OCI-M1 (cell line): ENCODE data around the gene EMILIN1.

ENCODE experiments used
- DNase-seq: peaks from one replicate; lab custom pipeline; 2025; lab: John Stamatoyannopoulos, UW

EMILIN1 gene

DNA sequence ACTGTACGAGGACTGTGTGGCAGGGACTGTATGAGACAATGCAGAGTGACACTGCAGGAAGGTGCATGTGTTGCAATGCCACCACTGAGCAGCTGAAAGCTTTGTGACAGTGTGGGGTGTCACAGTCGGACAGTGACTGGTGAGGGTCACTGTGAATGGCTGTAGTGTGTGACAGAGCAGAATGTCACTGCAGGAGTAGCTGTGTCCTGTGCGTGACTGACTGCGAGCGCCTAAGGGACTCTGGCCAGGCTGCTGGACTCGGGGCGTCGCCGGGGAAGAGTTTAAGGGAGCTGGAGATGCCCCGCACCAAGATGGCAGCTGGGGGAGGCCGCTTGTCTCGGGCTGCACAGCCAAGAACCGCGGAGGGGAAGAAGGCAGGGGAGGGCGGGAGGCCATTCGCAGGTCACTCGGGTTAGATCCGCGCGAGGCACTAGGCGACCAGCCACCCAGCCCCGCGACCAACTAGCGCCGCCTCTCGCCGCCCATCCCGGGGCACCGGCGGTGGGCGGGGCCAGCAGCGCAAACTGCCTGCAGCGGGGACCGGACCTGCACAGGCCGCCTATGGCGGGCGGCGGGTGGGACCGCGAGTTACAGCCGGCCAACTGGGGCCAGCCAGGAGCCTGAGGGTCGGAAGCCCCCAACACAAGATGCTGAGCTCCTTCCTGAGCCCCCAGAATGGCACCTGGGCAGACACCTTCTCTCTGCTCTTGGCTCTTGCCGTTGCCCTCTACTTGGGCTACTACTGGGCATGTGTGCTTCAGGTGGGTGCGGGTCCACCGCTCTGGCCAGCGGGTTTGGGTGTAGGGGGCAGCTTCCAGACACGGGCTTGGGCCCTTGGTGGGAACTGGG, 45.1 kb downstream of the EMILIN1 start, which contains the start of gene ABHD1:
ABHD1 (plus strand) TSS at position 514 of the 849 bp plus-strand sequence; CDS start at position 648, 134 bp downstream.
- no peak for DNase-seq

- no peak for DNase-seq
Observed at GRCh38 chr2:27125104-27125503, 46.7 kb downstream of the EMILIN1 start.

DNA sequence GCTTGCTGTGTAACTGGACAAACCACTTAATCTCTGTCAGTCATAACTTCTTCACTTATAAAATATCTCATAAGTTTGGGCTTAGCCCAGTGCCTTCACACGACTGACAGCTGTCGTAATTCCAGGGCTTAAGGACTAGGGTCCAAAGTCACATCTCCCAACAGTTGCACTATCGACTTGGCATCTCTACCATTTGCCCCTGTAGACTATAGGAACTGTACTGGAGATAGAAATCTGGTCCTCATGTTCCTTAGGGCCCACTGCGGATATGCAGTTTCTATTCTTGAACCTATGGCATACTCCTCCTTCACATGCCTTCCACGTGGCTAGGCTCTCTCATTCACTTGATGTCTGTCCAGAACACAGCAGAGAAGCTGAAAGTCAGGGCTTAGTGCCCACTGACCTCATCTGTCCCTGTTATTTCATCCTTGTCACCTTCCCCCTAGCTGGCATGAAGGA, 47.9 kb downstream of the EMILIN1 start:
- DNase-seq: no peak

DNA sequence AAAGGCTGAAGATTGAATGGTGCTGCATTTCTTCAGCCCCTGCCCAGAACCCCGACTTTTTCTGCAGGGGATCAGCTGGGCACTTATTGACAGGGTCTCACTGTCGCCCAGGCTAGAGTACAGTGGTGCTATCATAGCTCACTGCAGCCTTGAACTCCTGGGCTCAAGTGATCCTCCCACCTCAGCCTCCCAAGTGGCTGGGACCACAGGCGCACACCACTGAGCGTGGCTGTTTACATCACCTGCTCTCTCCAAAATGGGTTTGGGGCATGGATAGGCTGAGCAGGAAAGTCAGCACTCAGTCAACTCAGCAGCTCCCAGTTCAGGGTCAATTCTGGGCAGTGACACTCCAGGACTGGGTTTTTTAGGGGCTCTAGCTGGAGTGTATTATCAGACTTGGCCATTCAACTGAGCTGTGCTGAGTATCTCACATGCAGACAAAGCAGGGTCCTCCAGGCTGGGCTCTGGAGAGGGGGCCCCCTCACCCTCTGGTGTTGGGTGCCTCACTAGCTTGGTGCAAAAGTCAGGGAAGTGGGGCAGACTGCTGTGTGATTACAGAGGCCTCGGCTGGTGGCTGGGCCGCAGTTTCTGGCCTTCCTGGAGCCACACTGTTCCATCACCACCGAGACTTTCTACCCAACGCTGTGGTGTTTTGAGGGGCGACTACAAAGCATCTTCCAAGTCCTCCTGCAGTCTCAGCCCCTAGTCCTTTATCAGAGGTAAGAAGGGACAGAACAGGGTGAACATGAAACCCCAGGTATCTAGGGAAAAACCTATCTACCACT, 49.7 kb downstream of the EMILIN1 start:
- DNase-seq: no peak

GRCh38 chr2:27128668-27129571, 50.5 kb downstream of the EMILIN1 start:
- DNase-seq: no peak

DNA sequence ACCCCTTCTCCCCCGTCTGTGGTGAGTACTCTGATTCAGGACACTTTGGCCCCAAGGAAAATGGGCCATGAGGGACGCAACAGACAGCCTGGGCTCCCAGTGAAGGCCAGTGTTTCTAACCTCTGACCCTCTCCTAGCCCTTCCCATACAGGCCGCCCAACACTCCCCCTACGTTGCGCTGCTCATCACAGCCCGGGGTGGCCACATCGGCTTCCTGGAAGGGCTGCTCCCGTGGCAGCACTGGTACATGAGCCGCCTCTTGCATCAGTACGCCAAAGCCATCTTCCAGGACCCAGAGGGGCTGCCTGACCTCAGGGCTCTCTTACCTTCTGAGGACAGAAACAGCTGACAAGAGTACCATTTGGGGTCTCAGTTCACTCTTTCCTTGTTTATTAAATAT, 52.0 kb downstream of the EMILIN1 start:
- DNase-seq: no peak

GRCh38 chr2:27131429-27131828, 53.0 kb downstream of the EMILIN1 start:
- DNase-seq: no peak

- DNase-seq: no peak
Observed at GRCh38 chr2:27133195-27133875, 54.9 kb downstream of the EMILIN1 start.

GRCh38 chr2:27133905-27134780, 55.7 kb downstream of the EMILIN1 start, which contains the start of gene PREB:
Gene PREB, minus strand, starts transcription at chr2:27134636. Its CDS starts 215 bp downstream, at chr2:27134421.
- peak; percentile 98 for DNase-seq

- no peak for DNase-seq
Observed at GRCh38 chr2:27134781-27135477, 56.5 kb downstream of the EMILIN1 start.

DNA sequence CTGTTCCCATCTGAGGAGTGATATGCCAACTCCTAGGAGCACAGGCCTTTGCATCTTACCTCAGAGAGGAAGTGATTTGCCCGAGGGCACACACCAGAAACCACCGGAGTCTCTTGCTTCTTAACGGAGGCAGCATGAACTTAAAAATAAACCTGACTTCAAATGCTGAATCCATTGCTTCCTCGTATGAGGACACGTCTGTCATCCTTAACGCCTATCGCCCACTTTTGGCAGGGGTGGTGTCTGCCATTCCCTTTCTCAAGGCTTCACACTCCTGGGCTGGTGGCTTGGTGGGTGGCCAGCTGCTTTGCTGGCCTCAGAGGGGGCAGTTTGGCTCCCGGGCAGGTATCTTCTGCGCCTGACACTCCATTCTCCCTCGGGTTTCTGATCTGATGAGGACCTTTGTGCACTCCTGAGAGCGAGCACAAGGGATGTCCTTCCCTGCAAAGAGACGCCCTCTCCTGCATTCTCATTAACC, 57.1 kb downstream of the EMILIN1 start:
- no peak for DNase-seq
